NCI-H1105 treated with DMSO at 0.1 percent for 48 hours (cell line): ENCODE data around the gene KAT6B.
A peak's percentile ranks its signal among the peaks of the same experiment; 100 is the strongest.
"Not testable (repeated sequence)": the region's sequence is repeated elsewhere in the genome, so short reads cannot be mapped to it uniquely, and the experiment has no call there.

ENCODE experiments used
- DNase-seq: peaks from one replicate; lab custom pipeline; 2025; lab: John Stamatoyannopoulos, UW

KAT6B gene

GRCh38 chr10:74826142-74827044 lies at the start of gene KAT6B:
Gene KAT6B, plus strand, starts transcription at chr10:74826600. Its CDS starts 16,258 bp downstream, at chr10:74842858.
- DNase-seq: peak; percentile 98

- DNase-seq: no peak
Observed at GRCh38 chr10:74778436-74779094, 47.8 kb upstream of the KAT6B start.

- DNase-seq: not testable (repeated sequence)
Observed at GRCh38 chr10:74781870-74782269, 44.5 kb upstream of the KAT6B start.

GRCh38 chr10:74784462-74784861 lies 41.9 kb upstream of the KAT6B start:
- no peak for DNase-seq

- DNase-seq: peak; percentile 5
Observed at GRCh38 chr10:74786126-74786525, 40.3 kb upstream of the KAT6B start.

GRCh38 chr10:74787457-74787856 lies 38.9 kb upstream of the KAT6B start:
- no peak for DNase-seq

GRCh38 chr10:74791979-74792378 lies 34.4 kb upstream of the KAT6B start:
- DNase-seq: not testable (repeated sequence)

GRCh38 chr10:74792726-74793125 lies 33.7 kb upstream of the KAT6B start:
- no peak for DNase-seq

- DNase-seq: not testable (repeated sequence)
Observed at GRCh38 chr10:74793240-74793639, 33.2 kb upstream of the KAT6B start.

GRCh38 chr10:74794531-74794930 lies 31.9 kb upstream of the KAT6B start:
- no peak for DNase-seq

GRCh38 chr10:74797550-74797949 lies 28.9 kb upstream of the KAT6B start:
- no peak for DNase-seq

GRCh38 chr10:74799721-74800221 lies 26.6 kb upstream of the KAT6B start:
- no peak for DNase-seq

- DNase-seq: no peak
Observed at GRCh38 chr10:74801447-74801846, 25.0 kb upstream of the KAT6B start.

GRCh38 chr10:74808501-74808900 lies 17.9 kb upstream of the KAT6B start:
- DNase-seq: no peak

- no peak for DNase-seq
Observed at GRCh38 chr10:74810087-74810486, 16.3 kb upstream of the KAT6B start.

- no peak for DNase-seq
Observed at GRCh38 chr10:74813381-74814259, 12.8 kb upstream of the KAT6B start.

GRCh38 chr10:74814797-74815196 lies 11.6 kb upstream of the KAT6B start:
- DNase-seq: no peak

- no peak for DNase-seq
Observed at GRCh38 chr10:74816824-74817498, 9.4 kb upstream of the KAT6B start.

- DNase-seq: peak; percentile 89
Observed at GRCh38 chr10:74821501-74821900, 4.9 kb upstream of the KAT6B start.

GRCh38 chr10:74822101-74822500 lies 4.3 kb upstream of the KAT6B start:
- DNase-seq: no peak

GRCh38 chr10:74822521-74823089 lies 3.8 kb upstream of the KAT6B start:
- DNase-seq: no peak
